NOMO-1 treated with DMSO at 0.1 percent for 48 hours (cell line): ENCODE results near the gene EPHA3.

Experiments used
- DNase-seq: peaks from one replicate; lab custom pipeline; 2025; ENCODE audit not compliant: unreplicated experiment; lab: John Stamatoyannopoulos, UW

Gene EPHA3

DNA sequence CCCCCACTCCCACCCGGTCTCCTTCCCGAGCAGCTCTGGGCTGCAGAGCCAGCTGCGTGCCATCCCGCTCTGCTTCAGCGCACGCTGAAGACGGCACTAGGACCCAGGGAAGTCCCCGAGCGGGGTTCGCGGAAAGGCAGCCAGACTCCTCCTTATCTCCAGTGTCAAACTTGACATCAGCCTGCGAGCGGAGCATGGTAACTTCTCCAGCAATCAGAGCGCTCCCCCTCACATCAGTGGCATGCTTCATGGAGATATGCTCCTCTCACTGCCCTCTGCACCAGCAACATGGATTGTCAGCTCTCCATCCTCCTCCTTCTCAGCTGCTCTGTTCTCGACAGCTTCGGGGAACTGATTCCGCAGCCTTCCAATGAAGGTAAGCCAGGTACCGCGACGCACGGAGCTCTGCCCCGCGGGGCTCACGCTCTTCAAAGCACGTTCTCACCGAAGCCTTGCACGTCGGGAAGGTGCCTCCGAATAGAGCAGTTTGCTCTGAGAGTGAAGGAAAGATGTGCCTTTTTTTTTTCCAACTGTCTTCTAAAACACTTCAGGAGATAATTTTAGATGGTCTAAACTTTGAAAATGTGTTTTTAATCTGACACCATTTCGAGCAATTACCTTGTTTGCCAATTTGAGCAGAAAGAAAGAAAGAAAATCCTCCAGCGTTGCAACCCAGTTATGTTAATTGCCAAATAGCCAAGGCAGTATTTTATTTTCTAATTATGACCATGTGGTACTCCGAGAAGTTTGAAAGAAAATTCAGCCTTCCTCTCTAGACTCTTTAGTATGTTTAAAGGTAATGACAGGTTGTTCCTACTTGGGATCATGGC lies at the start of gene EPHA3:
EPHA3 (plus strand) TSS at position 161 of the 830 bp plus-strand sequence; CDS start at position 289, 128 bp downstream.
- DNase-seq = no peak

- DNase-seq = no peak
Observed at GRCh38 chr3:89058371-89058770, 49.0 kb upstream of the EPHA3 start.

GRCh38 chr3:89059211-89059925 lies 48.1 kb upstream of the EPHA3 start:
- DNase-seq = no peak

- no peak for DNase-seq
Observed at GRCh38 chr3:89061259-89061658, 46.2 kb upstream of the EPHA3 start.

DNA sequence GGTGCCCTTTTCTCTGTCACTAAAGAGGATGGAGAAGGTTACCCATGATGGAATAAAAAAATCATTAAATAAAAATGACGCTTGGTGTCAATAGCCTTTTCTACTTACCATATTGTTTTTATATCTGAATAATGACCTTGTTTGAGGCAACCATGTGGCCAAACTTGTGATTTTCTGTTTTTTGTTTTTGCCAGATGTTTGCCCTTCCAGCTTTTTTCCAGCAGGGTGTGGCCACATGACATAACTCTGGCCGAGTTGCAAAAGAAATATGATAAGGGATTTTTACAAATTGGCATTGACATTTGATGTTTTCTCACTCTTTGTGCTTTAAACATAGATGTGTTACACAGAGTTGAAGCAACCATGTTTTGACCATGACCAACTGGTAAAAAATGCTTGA lies 39.7 kb upstream of the EPHA3 start:
- no peak for DNase-seq

DNA sequence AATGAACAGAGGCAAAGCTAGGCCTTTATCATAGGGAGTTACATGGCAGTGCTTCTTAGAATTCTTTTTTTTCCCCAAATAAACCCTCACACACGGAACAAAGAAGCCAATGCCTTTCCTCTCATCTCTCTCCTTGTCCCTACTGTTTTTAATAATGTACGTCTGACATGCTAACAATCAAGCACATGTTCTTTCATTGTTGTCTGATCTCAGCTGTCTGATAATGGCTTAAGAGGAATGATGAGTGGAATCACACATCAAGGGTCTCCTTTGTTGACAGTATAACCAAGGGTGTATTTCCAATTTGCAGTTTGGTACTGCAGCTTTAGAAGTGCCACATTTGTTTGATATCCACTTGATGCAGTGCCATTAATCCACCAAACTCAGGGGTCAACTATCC lies 34.8 kb upstream of the EPHA3 start:
- DNase-seq = no peak

- DNase-seq = no peak
Observed at GRCh38 chr3:89079944-89080343, 27.5 kb upstream of the EPHA3 start.

DNA sequence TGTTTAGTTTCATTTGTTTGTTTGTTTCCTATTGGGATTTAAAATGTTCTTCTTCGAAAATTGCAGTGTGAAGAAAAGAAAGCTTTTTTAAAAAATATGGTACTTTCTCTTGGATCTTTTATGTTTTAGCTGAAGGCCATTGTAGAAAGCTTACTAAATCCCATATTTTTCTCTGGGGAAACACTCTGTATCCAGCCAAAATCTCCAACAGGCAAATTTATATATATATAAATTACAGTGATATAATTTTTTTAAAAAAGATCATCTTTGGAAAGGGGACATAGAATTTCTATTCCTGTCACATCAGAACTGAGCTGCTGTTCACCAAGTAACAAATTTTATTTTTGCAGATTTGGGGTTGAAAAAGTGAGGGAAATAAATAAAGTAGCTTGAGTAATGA lies 19.6 kb upstream of the EPHA3 start:
- DNase-seq = no peak

- no peak for DNase-seq
Observed at GRCh38 chr3:89098173-89098572, 9.2 kb upstream of the EPHA3 start.

GRCh38 chr3:89098964-89099585 lies 8.3 kb upstream of the EPHA3 start:
- DNase-seq = peak; percentile 26

GRCh38 chr3:89101251-89101650 lies 6.2 kb upstream of the EPHA3 start:
- no peak for DNase-seq

GRCh38 chr3:89101921-89102320 lies 5.5 kb upstream of the EPHA3 start:
- DNase-seq = no peak

DNA sequence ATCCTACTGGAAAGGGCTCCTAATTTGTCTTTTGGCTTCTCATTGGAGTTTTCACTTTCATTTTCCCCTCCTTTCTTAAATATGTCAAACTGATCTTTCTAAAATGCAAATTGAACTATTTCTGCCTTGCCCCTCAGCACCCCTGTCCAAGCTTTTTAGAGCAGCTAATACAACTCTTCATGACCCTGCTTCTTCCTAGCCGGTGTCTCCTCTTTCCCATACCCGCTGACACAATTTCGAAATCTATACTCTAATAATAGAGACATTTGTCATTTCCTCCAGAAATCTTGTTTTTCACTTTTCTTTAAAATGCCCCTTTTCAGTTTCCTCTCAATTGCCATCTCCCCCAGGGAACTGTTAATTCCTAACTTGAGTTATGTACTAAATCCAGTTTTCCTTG lies 2.9 kb upstream of the EPHA3 start:
- DNase-seq = no peak

GRCh38 chr3:89105503-89105902 lies 1.9 kb upstream of the EPHA3 start:
- DNase-seq = no peak

DNA sequence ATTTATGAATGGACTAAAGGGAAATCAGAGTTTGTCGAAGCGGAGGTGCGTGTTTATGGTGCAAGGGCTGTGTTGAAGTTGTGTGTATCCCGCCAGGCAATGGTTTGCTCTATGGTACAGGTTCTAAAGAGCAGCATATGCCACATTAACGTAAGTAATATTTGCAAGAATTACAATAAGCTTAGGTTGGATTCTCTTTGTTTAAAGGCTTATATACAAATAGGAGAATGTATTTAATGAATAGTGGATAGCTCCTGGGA lies 800 bp downstream of the EPHA3 start:
- no peak for DNase-seq

DNA sequence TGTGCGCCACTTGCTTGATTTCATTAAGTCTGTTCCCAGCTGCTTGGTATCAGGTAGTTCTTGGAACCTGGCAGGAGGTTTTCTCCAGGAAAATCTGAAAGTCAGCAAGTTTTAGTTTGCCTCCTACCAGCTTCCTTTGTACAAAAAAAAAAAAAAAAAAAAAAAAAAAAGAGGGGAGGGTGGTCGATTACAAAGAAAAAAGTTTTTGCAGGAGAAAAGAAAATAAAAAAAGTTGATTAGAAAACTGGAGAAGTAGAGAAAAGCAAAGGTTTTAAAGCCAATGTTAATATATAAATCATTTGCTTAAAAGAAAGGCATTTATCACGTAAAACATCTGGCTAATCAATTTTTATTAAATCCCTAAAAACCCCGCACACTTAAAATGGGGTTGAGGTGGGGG lies 5.9 kb downstream of the EPHA3 start:
- DNase-seq = no peak

DNA sequence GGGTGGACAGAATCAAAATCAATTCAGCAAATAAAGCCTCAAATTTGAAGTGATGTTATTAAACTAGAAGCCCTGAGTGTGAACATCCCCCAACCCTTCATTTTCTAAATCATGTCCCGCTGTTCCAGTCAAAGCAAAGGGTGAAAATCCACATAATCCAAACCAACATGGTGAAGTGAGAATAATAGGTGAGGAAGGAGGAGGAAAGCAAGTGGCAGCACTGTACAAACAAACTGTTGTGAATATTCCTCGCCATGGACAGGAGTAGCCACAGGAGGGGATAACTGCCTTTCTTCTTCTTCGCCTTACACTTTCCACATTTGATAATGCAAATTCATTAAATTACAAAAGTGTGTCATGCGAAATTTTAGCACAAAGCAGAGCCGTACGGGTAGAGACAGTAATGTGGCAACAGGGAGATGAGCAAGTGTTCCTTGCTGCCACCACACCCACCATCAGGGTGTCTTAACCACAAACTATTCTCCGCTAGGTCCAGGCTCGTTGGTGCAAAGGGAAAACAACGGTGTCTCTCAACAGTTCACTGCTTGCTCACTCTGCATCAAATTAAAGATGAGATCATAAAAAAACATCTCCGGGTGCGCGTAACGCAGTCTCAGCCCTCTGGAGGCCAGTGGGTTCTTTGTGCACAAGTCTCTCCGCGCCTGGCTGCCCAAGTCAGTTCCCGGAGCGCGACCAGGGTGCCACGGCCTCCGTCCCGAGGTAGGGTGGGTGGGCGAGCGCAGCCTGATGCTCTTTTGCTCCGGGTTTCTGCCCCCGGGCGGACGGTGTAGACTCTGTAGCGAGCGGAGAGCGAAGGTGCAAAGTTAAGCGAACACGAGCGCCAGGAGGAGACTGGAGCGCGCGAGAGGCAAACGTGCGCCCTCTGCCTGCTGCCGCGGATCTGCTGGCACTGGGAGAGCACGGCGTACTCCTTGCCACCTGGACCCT lies 6.7 kb downstream of the EPHA3 start:
- no peak for DNase-seq

DNA sequence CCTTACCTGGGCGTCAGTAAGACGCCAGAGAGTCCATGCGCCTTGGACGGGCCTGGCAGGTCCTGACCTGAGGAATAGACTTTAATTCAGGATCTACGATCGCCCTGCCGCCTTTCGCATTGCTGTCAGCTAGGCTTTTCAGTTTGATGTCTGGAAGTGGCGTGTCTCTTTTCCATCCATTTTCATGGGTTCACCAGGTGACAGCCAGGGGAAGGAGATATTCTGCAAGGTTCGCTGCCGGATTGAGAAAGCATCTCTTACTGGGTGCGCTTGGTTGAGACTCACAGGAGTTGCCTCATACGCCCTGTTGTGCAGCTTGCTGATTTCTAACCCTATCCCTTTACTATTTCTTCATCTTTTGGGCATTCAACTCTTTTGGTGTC lies 7.4 kb downstream of the EPHA3 start:
- no peak for DNase-seq

DNA sequence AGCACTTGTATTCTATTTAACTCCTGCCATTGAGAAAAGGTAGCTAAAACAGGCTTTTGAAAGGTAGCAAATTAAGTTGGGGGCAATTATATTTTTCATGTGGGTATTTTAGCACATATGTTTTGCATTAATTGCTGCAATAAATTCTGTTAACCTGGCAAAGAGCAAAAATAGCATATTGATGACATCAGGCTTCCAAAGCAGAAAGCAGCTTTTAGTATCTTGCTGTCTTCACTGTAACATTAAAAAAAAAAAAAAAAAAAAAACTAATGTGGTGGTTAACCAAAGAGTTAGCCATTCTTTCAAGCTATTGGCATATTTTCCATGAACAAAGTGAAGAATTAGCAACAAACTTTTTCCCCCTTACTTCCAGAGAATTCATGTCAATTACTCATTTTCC lies 9.1 kb downstream of the EPHA3 start:
- DNase-seq = no peak

GRCh38 chr3:89138048-89138447 lies 30.6 kb downstream of the EPHA3 start:
- DNase-seq = no peak

DNA sequence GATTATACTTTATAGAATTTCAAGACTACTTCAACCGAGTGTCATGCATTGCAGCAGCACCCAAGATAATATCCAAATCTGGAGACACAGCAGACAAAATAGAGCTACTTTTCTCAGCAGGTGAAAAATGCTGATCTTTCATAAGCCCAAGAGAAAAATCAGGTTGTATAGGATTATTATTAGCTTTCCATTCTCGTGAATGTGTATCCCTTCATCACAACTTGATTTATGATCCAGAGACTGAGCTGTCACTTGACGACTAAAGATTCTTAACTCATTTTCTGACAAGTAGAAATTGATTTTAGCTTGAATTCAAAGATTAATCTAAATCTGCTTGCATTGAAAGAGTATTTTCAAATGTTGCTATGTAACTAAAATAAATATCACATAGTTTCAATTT lies 32.4 kb downstream of the EPHA3 start:
- DNase-seq = no peak
